ENCODE measurements around the gene LRRFIP1. TPM values are rescaled to one million over a fixed set of nuclear protein-coding genes. Genes with fewer than 3 reads are reported as not detected.

Gene LRRFIP1
- total and polyA plus RNA-seq, 2 of the 13 experiments (the other 11 are each of a cell fraction or from before 2014, with no cell fraction given): 15.9 to 40.5 TPM

DNA sequence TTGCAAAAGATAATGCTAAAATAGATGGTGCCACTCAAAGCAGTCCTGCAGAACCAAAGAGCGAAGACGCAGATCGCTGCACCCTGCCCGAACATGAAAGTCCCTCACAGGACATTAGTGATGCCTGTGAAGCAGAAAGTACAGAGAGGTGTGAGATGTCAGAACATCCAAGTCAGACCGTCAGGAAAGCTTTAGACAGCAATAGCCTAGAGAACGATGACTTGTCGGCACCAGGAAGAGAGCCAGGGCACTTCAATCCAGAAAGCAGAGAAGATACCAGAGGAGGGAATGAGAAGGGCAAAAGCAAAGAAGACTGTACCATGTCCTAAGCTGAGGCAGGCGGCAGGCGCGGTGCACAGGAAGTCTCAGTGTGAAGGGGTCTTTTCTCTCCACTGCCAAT, 136.4 kb downstream of the LRRFIP1 start:
- Histone ChIP-seq H3K27me3 (ENCODE audit: control insufficient read depth in 1 of 2, insufficient read depth in 2 of 2, low read length in 2 of 2) (no peaks in the 10 kb centered on the region), H3K27ac (ENCODE audit: extremely low read length, insufficient read depth, low read length) (no peak overlapping the region), H3K36me3 (replicated peaks in 1 of 2; ENCODE audit: control insufficient read depth in 1 of 2, insufficient read depth in 2 of 2, low read length in 2 of 2) (peaks cover 15 to 40% of the 10 kb centered on the region in 2 experiments), H2AFZ (ENCODE audit: low read length) (no peak overlapping the region), H4K20me1 (ENCODE audit: insufficient read depth, low read length) (no peaks in the 10 kb centered on the region), H3K9ac (ENCODE audit: insufficient read depth, low read depth, low read length) (no peak overlapping the region), H3K4me3 (replicated peaks in 1 of 3; ENCODE audit: insufficient read depth in 1 of 3, low read depth in 2 of 3, low read length in 3 of 3) (no peak overlapping the region), H3K4me1 (ENCODE audit: insufficient read depth, low read length) (no peaks in the 10 kb centered on the region), H3K9me3 (ENCODE audit: low read length) (no peaks in the 10 kb centered on the region), H3K4me2 (ENCODE audit: low read depth, low read length) (no peak overlapping the region), H3K79me2 (ENCODE audit: insufficient read depth, low read length) (no peaks in the 10 kb centered on the region)
- intact Hi-C loops (cut with micrococcal nuclease; ENCODE audit: unreplicated experiment) (no loop called here), in situ Hi-C loops (cut with HindIII; ENCODE audit: extremely low pct_ligation_motif_present, low pct_unique_long_range_greater_than_20kb) (no loop called here)
- FAIRE-seq: no peak
- CTCF ChIA-PET (ENCODE audit: low intra/inter-chr PET ratio, low total read pairs): no interaction called here
- TF ChIP-seq NR2C2 (CRISPR knock-in tag; IDR thresholded peaks at IDR 0.05; ENCODE audit: borderline replicate concordance): no peak
- no peak for TF ChIP-seq NCOA1 (CRISPR knock-in tag; IDR thresholded peaks at IDR 0.05)
- no peak for TF ChIP-seq GABPB1 (CRISPR knock-in tag; IDR thresholded peaks at IDR 0.05)
- no peak for TF ChIP-seq ZNF430 (CRISPR knock-in tag; IDR thresholded peaks at IDR 0.05)
- no peak for TF ChIP-seq KLF11 (CRISPR knock-in tag; IDR thresholded peaks at IDR 0.05)
- no peak for TF ChIP-seq ZBTB8A (CRISPR knock-in tag; IDR thresholded peaks at IDR 0.05; ENCODE audit: borderline replicate concordance, low read depth)
- no peak for TF ChIP-seq NRL (CRISPR knock-in tag; IDR thresholded peaks at IDR 0.05; ENCODE audit: borderline replicate concordance)
- no peak for TF ChIP-seq ZFX (CRISPR knock-in tag; IDR thresholded peaks at IDR 0.05; ENCODE audit: low read depth)
- no peak for TF ChIP-seq NBN (conservative IDR thresholded peaks at IDR 0.05)
- no peak for TF ChIP-seq ZNF264 (CRISPR knock-in tag; IDR thresholded peaks at IDR 0.05)
- TF ChIP-seq ELF1 (CRISPR knock-in tag; IDR thresholded peaks at IDR 0.05): no peak
- no peak for TF ChIP-seq U2AF2 (IDR thresholded peaks at IDR 0.05; ENCODE audit: low read depth, low read length)
- WGBS (ENCODE audit: low lambda C conversion rate): 98% methylated on average over 10 of the region's 10 CpGs
- no peak for DNase-seq (ENCODE audit: low spot score)
- no peak for ATAC-seq
- POLR2A ChIA-PET: no interaction called here
- TSS peak; percentile 56 for BruUV-seq (replicated peaks)

Data from HepG2 (cell line).